Activated CD8-positive, alpha-beta T cell treated with anti-CD3 and anti-CD28 coated beads for 36 hours (primary cell): ENCODE data around the gene RNF167. TPM values are rescaled to one million over a fixed set of nuclear protein-coding genes. Genes with fewer than 3 reads are reported as not detected.

ENCODE experiments used
- ATAC-seq: fragments of 200-7000 bp; cut with Tn5 transposase; one replicate; pipeline ENCODE4 v1.10.0; 2021; ENCODE audit warnings: mild to moderate bottlenecking, moderate library complexity
- CTCF ChIA-PET: fragments of 350-600 bp; sonication (Branson Sonifier 250); formaldehyde crosslinking; loops from one replicate; lab custom pipeline; 2021; ENCODE audit warnings: antibody characterized with exemption; lab: Charles Lee
- POLR2A ChIA-PET: fragments of 350-600 bp; sonication (Branson Sonifier 250); formaldehyde crosslinking; loops from one replicate; lab custom pipeline; 2021; ENCODE audit warnings: antibody characterized with exemption; lab: Charles Lee
- DNase-seq: peaks from one replicate; pipeline ENCODE4 v3.0.0-alpha.2; 2020
- H3K27ac Mint-ChIP-seq: one replicate; pipeline ENCODE4 v1.8.0; 2021; ENCODE audit warnings: mild to moderate bottlenecking, mixed read lengths
- H3K27me3 Mint-ChIP-seq: one replicate; pipeline ENCODE4 v1.8.0; 2021; ENCODE audit warnings: mixed read lengths
- H3K36me3 Mint-ChIP-seq: one replicate; pipeline ENCODE4 v1.8.0; 2021; ENCODE audit warnings: low read depth, mixed read lengths
- H3K4me1 Mint-ChIP-seq: one replicate; pipeline ENCODE4 v1.8.0; 2021; ENCODE audit warnings: low read depth, mixed read lengths
- H3K4me3 Mint-ChIP-seq: one replicate; pipeline ENCODE4 v1.8.0; 2021; ENCODE audit warnings: mild to moderate bottlenecking, moderate library complexity, mixed read lengths
- H3K9me3 Mint-ChIP-seq: one replicate; pipeline ENCODE4 v1.8.0; 2021; ENCODE audit warnings: mixed read lengths
- CTCF ChIP-seq: fragments of 200-600 bp; IDR thresholded peaks from one replicate; pipeline ENCODE4 v1.8.0; 2022; ENCODE audit warnings: antibody characterized with exemption, mild to moderate bottlenecking
- intact Hi-C: fragments of 100-400 bp; cut with micrococcal nuclease; formaldehyde crosslinking; loops from one replicate; pipeline ENCODE4 v1.10.0; 2022
- total RNA-seq, 2 experiments: library from RNA; stranded (reverse); gene quantifications; one replicate each; pipeline ENCODE4 v1.2.3, GENCODE V29; 2021

Gene RNF167
- total RNA-seq, 2 experiments from 2014 or later: 144 to 152 TPM

- CTCF ChIA-PET: interaction anchor here (1.4 to 2.8 kb wide), 4 partner anchors 20 to 44 kb away, joined by 3 to 8 read pairs (median 6); partner anchors contain the start of genes CHRNE and SPAG7
- H3K36me3 Mint-ChIP-seq: peaks cover 56% of the 10 kb centered on the region
- ATAC-seq: no peak
- H3K9me3 Mint-ChIP-seq: no peaks in the 10 kb centered on the region
- DNase-seq: no peak
- peak overlapping the region; percentile 99 for H3K27ac Mint-ChIP-seq
- POLR2A ChIA-PET: interaction anchor here (1.1 to 20.8 kb wide), 10 partner anchors 8 to 83 kb away, joined by 4 to 627 read pairs (median 10); partner anchors contain the start of genes C17orf107, CAMTA2, CHRNE and INCA1
- intact Hi-C loops: loop anchor here (1.0 kb wide), 1 partner anchor 22 kb away; no protein-coding TSS in a partner anchor
- no peak for TF ChIP-seq CTCF
- H3K27me3 Mint-ChIP-seq: no peaks in the 10 kb centered on the region
- H3K4me3 Mint-ChIP-seq: peak overlapping the region; percentile 97
- peaks cover 51% of the 10 kb centered on the region for H3K4me1 Mint-ChIP-seq
Measured at GRCh38 chr17:4947010-4947410, 6.9 kb downstream of the RNF167 start.

- H3K27ac Mint-ChIP-seq: peak overlapping the region; percentile 99
- peaks cover 50% of the 10 kb centered on the region for H3K36me3 Mint-ChIP-seq
- peak overlapping the region; percentile 97 for H3K4me3 Mint-ChIP-seq
- H3K27me3 Mint-ChIP-seq: no peaks in the 10 kb centered on the region
- H3K4me1 Mint-ChIP-seq: peaks cover 45% of the 10 kb centered on the region
- CTCF ChIA-PET: interaction anchor here (2.2 to 2.8 kb wide), 2 partner anchors 20 to 22 kb away, joined by 8 read pairs; partner anchors contain the start of gene SPAG7
- DNase-seq: peak; percentile 80
- POLR2A ChIA-PET: interaction anchor here (0.6 to 20.8 kb wide), 15 partner anchors 8 to 705 kb away, joined by 3 to 627 read pairs (median 6); partner anchors contain the start of genes C17orf107, CAMTA2, CHRNE and INCA1
- intact Hi-C loops: loop anchor here (1.0 kb wide), 1 partner anchor 22 kb away; no protein-coding TSS in a partner anchor
- no peak for TF ChIP-seq CTCF
- peak; percentile 8 for ATAC-seq
- no peaks in the 10 kb centered on the region for H3K9me3 Mint-ChIP-seq
Measured at GRCh38 chr17:4947411-4948165, 7.5 kb downstream of the RNF167 start.

GRCh38 chr17:4948166-4948930 is 8.3 kb downstream of the RNF167 start, which contains the start of gene PFN1:
TSS of gene PFN1 (minus strand) at chr17:4948530. CDS start at chr17:4948394, 136 bp downstream.
- no peaks in the 10 kb centered on the region for H3K9me3 Mint-ChIP-seq
- ChIA-PET POLR2A (interaction anchor here (0.6 to 20.8 kb wide), 18 partner anchors 9 to 706 kb away, joined by 3 to 627 read pairs (median 4); partner anchors contain the start of genes C17orf107, CAMTA2, CHRNE and KIF1C), CTCF (interaction anchor here (1.4 to 2.8 kb wide), 2 partner anchors 8 to 21 kb away, joined by 3 to 8 read pairs; partner anchors contain the start of genes RNF167 and SLC25A11)
- peak within 1 kb of the TSS; percentile 99 for H3K27ac Mint-ChIP-seq
- no peak for TF ChIP-seq CTCF
- intact Hi-C loops: no loop called here
- H3K36me3 Mint-ChIP-seq: peaks cover 45% of the 10 kb centered on the region
- peak within 1 kb of the TSS; percentile 97 for H3K4me3 Mint-ChIP-seq
- DNase-seq (peak; percentile 96), ATAC-seq (peak; percentile 50)
- H3K27me3 Mint-ChIP-seq: no peaks in the 10 kb centered on the region
- peaks cover 37% of the 10 kb centered on the region for H3K4me1 Mint-ChIP-seq

GRCh38 chr17:4948931-4949320 is 8.9 kb downstream of the RNF167 start:
- H3K4me3 Mint-ChIP-seq: peak overlapping the region; percentile 97
- CTCF ChIA-PET: interaction anchor here (1.4 kb wide), 1 partner anchor 9 kb away, joined by 3 read pairs; the partner anchor contains the start of genes RNF167 and SLC25A11
- ATAC-seq (peak; percentile 35), DNase-seq (peak; percentile 85)
- peaks cover 42% of the 10 kb centered on the region for H3K36me3 Mint-ChIP-seq
- H3K4me1 Mint-ChIP-seq: peaks cover 32% of the 10 kb centered on the region
- no peaks in the 10 kb centered on the region for H3K9me3 Mint-ChIP-seq
- no peaks in the 10 kb centered on the region for H3K27me3 Mint-ChIP-seq
- POLR2A ChIA-PET: interaction anchor here (0.9 to 20.8 kb wide), 12 partner anchors 9 to 227 kb away, joined by 3 to 627 read pairs (median 6); partner anchors contain the start of genes C17orf107, CAMTA2, CHRNE and KIF1C
- TF ChIP-seq CTCF: no peak
- intact Hi-C loops: no loop called here
- H3K27ac Mint-ChIP-seq: peak overlapping the region; percentile 99
